ENCODE results near the gene APP. TPM values are rescaled to one million over a fixed set of nuclear protein-coding genes. Genes with fewer than 3 reads are reported as not detected.

Gene APP
- total RNA-seq, 1 donor, result 373 TPM

GRCh38 chr21:25916226-25916625, 254.3 kb downstream of the APP start:
- H3K79me2 ChIP-seq (ENCODE audit: insufficient read depth, low read length), result peaks cover 4% of the 10 kb centered on the region
- no peak overlapping the region for H3K4me3 ChIP-seq (ENCODE audit: insufficient read depth, low read length)
- H3K27me3 ChIP-seq (ENCODE audit: insufficient read depth, low read length), result no peaks in the 10 kb centered on the region
- no peak overlapping the region for H3K27ac ChIP-seq (ENCODE audit: low read depth, low read length)
- H2AFZ ChIP-seq (ENCODE audit: low read length), result no peak overlapping the region
- H3K9me3 ChIP-seq (ENCODE audit: low read depth, low read length), result no peaks in the 10 kb centered on the region
- no peaks in the 10 kb centered on the region for H3K4me1 ChIP-seq (ENCODE audit: insufficient read depth, low read length)
- no peak overlapping the region for H3K4me2 ChIP-seq (ENCODE audit: insufficient read depth, low read length)
- H4K20me1 ChIP-seq (ENCODE audit: insufficient read depth, low read length), result no peaks in the 10 kb centered on the region
- TF ChIP-seq CTCF (IDR thresholded peaks at IDR 0.05; ENCODE audit: extremely low read depth, low read depth, low read length), result no peak
- no peak for DNase-seq (ENCODE audit: insufficient read length, low spot score, missing footprints)
- no peaks in the 10 kb centered on the region for H3K36me3 ChIP-seq (ENCODE audit: insufficient read depth, low read length)

GRCh38 chr21:25913479-25913878, 257.1 kb downstream of the APP start:
- peaks cover 4% of the 10 kb centered on the region for H3K79me2 ChIP-seq (ENCODE audit: insufficient read depth, low read length)

GRCh38 chr21:25912402-25912746, 258.2 kb downstream of the APP start:
- Histone ChIP-seq H3K36me3 (ENCODE audit: insufficient read depth, low read length) (no peaks in the 10 kb centered on the region), H3K79me2 (ENCODE audit: insufficient read depth, low read length) (peaks cover 4% of the 10 kb centered on the region), H3K9me3 (ENCODE audit: low read depth, low read length) (no peaks in the 10 kb centered on the region), H3K4me2 (ENCODE audit: insufficient read depth, low read length) (no peak overlapping the region), H3K4me3 (ENCODE audit: insufficient read depth, low read length) (no peak overlapping the region), H4K20me1 (ENCODE audit: insufficient read depth, low read length) (no peaks in the 10 kb centered on the region), H3K27me3 (ENCODE audit: insufficient read depth, low read length) (no peaks in the 10 kb centered on the region), H3K27ac (ENCODE audit: low read depth, low read length) (no peak overlapping the region), H3K4me1 (ENCODE audit: insufficient read depth, low read length) (no peaks in the 10 kb centered on the region), H2AFZ (ENCODE audit: low read length) (no peak overlapping the region)
- TF ChIP-seq CTCF (IDR thresholded peaks at IDR 0.05; ENCODE audit: extremely low read depth, low read depth, low read length), result no peak
- no peak for DNase-seq (ENCODE audit: insufficient read length, low spot score, missing footprints)

More at GRCh38 chr21:25913479-25913878, 257.1 kb downstream of the APP start:
- Histone ChIP-seq H3K4me1 (ENCODE audit: insufficient read depth, low read length) (no peaks in the 10 kb centered on the region), H3K36me3 (ENCODE audit: insufficient read depth, low read length) (no peaks in the 10 kb centered on the region), H3K27me3 (ENCODE audit: insufficient read depth, low read length) (no peaks in the 10 kb centered on the region), H3K4me3 (ENCODE audit: insufficient read depth, low read length) (no peak overlapping the region), H2AFZ (ENCODE audit: low read length) (no peak overlapping the region), H4K20me1 (ENCODE audit: insufficient read depth, low read length) (no peaks in the 10 kb centered on the region), H3K9me3 (ENCODE audit: low read depth, low read length) (no peaks in the 10 kb centered on the region), H3K27ac (ENCODE audit: low read depth, low read length) (no peak overlapping the region), H3K4me2 (ENCODE audit: insufficient read depth, low read length) (no peak overlapping the region)
- no peak for TF ChIP-seq CTCF (IDR thresholded peaks at IDR 0.05; ENCODE audit: extremely low read depth, low read depth, low read length)
- DNase-seq (ENCODE audit: insufficient read length, low spot score, missing footprints), result no peak

GRCh38 chr21:25911730-25912401, 258.7 kb downstream of the APP start:
- DNase-seq (ENCODE audit: insufficient read length, low spot score, missing footprints), result peak; percentile 73
- Histone ChIP-seq H4K20me1 (ENCODE audit: insufficient read depth, low read length) (no peaks in the 10 kb centered on the region), H3K27me3 (ENCODE audit: insufficient read depth, low read length) (no peaks in the 10 kb centered on the region), H3K79me2 (ENCODE audit: insufficient read depth, low read length) (peaks cover 3% of the 10 kb centered on the region), H3K4me2 (ENCODE audit: insufficient read depth, low read length) (no peak overlapping the region), H3K9me3 (ENCODE audit: low read depth, low read length) (no peaks in the 10 kb centered on the region), H2AFZ (ENCODE audit: low read length) (no peak overlapping the region), H3K4me3 (ENCODE audit: insufficient read depth, low read length) (no peak overlapping the region), H3K36me3 (ENCODE audit: insufficient read depth, low read length) (no peaks in the 10 kb centered on the region), H3K4me1 (ENCODE audit: insufficient read depth, low read length) (no peaks in the 10 kb centered on the region), H3K27ac (ENCODE audit: low read depth, low read length) (no peak overlapping the region)
- no peak for TF ChIP-seq CTCF (IDR thresholded peaks at IDR 0.05; ENCODE audit: extremely low read depth, low read depth, low read length)

All from osteoblast (primary cell).